H54 (cell line): ENCODE results near the gene SETD1A.

Source experiments
- DNase-seq: peaks from one replicate; pipeline ENCODE4 v3.0.0; 2011; ENCODE audit warnings: low spot score, mixed read lengths; ENCODE audit not compliant: insufficient read length
- FAIRE-seq: peaks from 3 replicates; lab custom pipeline; 2011; peaks lifted over from hg19 to GRCh38; lab: Jason Lieb, UNC
- POLR2A ChIP-seq: IDR thresholded peaks from 2 replicates; pipeline ENCODE4 v1.6.1; 2011; ENCODE audit warnings: low read depth, mild to moderate bottlenecking, low read length

Gene SETD1A

GRCh38 chr16:30971298-30971697 is 13.7 kb downstream of the SETD1A start:
- no peak for DNase-seq
- no peak for TF ChIP-seq POLR2A
- FAIRE-seq = no peak

- no peak for FAIRE-seq
- DNase-seq = no peak
- TF ChIP-seq POLR2A = no peak
Observed at GRCh38 chr16:30972872-30973271, 15.3 kb downstream of the SETD1A start.

DNA sequence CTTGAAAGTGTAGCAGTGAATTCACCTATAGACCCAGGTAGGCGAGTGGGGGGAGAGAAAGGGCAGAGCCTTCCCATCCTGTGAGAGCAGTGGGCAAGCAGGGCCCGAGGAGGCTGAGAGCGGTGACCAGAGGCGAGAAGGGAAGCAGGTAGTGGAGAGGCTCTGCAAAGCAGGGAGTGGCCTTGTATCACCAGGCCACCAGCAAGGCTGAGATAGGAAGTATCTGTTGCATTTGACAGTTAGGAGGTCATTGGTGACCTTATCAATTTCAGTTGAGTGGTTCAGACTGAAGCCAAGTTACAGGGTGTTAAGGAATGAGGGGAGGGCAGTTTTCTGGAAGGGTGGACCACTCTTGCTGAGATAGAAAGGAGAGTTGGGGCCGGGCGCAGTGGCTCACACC is 16.8 kb downstream of the SETD1A start:
- FAIRE-seq (no peak), DNase-seq (no peak)
- TF ChIP-seq POLR2A = no peak

GRCh38 chr16:30976486-30976885 is 18.9 kb downstream of the SETD1A start:
- FAIRE-seq (no peak), DNase-seq (no peak)
- TF ChIP-seq POLR2A = no peak

DNA sequence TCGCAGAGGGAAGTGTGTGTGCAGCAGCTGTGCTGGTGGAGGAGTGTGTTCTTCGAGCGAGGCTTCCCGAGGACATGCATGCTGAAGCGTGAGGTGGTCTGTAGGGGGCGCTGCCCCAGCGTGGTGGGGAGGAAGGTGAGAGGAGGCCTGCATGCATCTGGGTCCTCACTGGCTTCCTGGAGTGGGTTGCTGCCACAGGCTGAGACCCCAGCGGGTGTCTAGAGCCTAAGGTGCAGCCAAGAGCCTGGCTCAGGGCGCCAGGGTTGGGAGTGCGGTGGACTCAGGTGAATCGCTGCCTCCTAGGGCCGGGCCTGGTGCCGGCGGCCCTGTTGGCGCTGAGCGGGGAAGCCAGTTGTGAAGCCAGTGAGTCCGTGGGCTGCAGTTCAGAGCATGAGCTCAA is 19.9 kb downstream of the SETD1A start:
- no peak for FAIRE-seq
- no peak for TF ChIP-seq POLR2A
- DNase-seq = no peak

DNA sequence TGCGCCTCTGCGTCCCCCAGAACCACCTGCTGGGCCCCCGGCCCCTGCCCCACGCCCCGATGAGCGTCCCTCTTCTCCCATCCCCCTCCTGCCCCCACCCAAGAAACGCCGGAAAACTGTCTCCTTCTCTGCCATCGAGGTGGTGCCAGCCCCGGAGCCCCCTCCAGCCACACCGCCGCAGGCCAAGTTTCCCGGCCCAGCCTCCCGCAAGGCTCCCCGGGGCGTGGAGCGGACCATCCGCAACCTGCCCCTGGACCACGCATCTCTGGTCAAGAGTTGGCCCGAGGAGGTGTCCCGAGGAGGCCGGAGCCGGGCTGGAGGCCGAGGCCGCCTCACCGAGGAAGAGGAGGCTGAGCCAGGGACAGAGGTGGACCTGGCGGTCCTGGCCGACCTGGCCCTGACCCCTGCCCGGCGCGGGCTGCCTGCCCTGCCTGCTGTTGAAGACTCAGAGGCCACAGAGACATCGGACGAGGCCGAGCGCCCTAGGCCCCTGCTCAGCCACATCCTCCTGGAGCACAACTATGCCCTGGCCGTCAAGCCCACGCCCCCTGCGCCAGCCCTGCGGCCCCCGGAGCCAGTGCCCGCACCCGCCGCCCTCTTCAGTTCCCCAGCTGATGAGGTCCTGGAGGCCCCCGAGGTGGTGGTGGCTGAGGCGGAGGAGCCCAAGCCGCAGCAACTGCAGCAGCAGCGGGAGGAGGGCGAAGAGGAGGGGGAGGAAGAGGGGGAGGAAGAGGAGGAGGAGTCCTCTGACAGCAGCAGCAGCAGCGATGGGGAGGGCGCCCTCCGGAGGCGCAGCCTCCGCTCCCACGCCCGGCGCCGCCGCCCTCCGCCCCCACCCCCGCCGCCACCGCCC is 21.8 kb downstream of the SETD1A start:
- DNase-seq (no peak), FAIRE-seq (no peak)
- TF ChIP-seq POLR2A = no peak

GRCh38 chr16:30980023-30980371 is 22.4 kb downstream of the SETD1A start:
- FAIRE-seq (no peak), DNase-seq (no peak)
- TF ChIP-seq POLR2A = no peak

DNA sequence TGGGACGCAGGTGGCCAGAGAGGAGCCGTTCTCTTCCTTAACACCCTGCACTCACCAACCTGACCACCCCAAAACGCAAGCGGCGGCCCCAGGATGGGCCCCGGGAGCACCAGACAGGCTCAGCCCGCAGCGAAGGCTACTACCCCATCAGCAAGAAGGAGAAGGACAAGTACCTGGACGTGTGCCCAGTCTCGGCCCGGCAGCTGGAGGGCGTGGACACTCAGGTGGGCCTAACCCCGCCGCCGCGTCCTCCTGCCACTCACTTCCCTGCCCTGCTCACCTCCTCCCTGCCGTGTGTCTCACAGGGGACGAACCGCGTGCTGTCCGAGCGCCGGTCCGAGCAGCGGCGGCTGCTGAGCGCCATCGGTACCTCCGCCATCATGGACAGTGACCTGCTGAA is 22.9 kb downstream of the SETD1A start:
- FAIRE-seq = no peak
- TF ChIP-seq POLR2A = no peak
- no peak for DNase-seq

DNA sequence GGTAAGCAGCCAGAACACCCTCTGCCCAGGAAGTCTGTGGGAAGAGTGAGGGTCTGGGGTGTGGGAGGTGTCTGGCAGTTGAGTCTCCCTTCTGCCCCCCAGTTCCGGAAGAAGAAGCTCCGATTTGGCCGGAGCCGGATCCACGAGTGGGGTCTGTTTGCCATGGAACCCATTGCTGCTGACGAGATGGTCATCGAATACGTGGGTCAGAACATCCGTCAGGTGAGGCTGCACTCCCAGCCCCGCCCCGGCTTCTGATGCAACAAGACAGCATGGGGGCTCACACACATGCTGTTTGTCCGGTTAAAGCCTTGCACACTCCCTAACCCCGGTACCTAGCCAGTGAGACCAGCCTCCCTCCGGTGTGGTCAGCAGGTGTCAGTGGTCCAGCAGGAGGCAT is 23.4 kb downstream of the SETD1A start:
- no peak for FAIRE-seq
- no peak for TF ChIP-seq POLR2A
- no peak for DNase-seq

DNA sequence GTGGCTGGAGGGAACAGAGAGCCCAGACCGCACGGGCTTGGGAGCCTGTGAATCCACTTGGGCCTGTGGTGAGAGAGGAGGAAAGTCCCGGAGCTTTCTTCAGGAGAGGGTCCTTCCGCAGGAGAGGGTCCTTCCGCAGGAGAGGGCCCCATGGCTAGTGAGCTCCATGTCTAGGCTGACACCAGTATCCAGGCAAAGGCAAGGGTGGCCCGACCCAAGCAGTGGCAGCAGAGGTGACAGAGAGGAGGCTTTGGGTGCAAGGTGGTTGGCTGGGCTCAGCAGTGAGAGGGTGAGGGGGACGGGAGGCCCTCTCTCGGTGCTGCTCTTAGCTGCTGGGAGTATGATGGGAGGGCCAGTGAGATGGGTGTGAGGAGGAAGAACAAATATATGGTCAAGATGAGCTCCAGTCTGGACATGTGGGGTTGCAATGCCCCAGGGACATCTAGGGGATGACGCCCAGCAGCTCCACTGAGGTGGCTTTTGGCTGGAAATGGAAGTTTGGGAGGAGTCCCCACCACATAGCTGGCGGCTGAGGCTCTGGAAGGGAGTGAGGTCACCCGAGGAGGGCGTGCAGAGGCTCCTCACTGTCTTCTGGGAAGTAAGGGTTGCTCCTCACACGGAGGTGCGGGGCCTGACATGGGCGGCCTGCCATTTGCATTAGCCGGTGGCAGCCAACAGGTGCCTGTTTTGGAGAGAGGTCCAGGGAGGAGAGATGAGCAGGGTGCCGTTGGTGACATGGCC is 25.2 kb downstream of the SETD1A start:
- DNase-seq = no peak
- TF ChIP-seq POLR2A = no peak
- no peak for FAIRE-seq

DNA sequence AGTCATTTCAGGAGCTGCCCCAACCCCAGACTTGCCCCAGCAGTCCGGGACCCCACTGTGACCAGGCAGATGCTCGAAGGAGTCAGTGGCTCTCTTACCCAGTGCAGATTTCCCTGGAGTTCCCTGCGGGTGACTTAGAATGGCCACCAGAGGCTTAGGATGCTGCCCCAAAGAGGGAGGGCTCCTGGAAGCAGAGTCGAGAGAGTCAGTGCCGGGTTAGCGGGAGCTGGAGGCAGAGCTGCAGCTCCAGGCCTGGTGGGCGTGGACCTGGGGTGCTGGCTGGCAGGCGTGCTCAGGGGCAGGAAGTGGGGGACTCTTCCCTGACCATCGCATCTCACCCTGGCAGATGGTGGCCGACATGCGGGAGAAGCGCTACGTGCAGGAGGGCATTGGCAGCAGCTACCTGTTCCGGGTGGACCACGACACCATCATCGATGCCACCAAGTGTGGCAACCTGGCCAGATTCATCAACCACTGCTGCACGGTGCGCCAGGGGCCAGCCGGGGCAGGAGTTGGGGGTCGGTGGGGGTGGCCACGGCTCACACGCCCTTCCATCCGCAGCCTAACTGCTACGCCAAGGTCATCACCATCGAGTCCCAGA is 25.8 kb downstream of the SETD1A start:
- no peak for FAIRE-seq
- TF ChIP-seq POLR2A = no peak
- DNase-seq = no peak

DNA sequence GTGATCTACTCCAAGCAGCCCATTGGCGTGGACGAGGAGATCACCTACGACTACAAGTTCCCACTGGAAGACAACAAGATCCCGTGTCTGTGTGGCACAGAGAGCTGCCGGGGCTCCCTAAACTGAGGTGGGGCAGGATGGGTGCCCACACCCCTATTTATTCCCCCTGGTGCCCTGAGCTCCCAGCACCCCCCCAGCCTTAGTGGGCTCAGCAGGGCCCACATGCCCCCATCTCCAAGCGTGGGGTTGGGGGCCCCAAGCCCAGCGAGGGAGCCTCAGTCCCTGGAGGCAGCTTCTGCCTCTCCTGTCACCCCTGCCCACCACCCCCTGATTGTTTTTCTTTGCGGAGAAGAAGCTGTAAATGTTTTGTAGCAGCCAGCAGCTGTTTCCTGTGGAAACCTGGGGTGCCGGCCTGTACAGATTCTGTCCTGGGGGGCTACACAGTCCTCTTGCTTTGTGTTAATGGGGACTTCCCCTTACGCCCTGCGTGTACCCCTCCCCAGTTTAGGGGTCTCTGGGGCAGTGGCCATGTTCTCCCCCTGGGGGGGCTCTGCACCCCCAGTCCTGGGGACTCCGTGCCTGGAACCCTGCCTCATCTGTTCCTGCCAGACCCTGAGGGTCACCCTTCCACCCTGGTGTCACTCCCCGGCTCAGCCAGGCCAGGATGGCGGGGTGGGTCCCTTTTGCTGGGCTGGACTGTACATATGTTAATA is 26.5 kb downstream of the SETD1A start:
- no peak for TF ChIP-seq POLR2A
- FAIRE-seq (no peak), DNase-seq (no peak)

- FAIRE-seq (no peak), DNase-seq (peak; percentile 96)
- TF ChIP-seq POLR2A = no peak
Observed at GRCh38 chr16:30984669-30985400, 27.3 kb downstream of the SETD1A start, which contains the start of gene HSD3B7. Gene HSD3B7, plus strand, starts transcription at chr16:30985207. Its CDS starts 452 bp downstream, at chr16:30985659.
